H1 (cell line): ENCODE results near the gene ALK. TPM values are rescaled to one million over a fixed set of nuclear protein-coding genes. Genes with fewer than 3 reads are reported as not detected.
A peak's percentile ranks its signal among the peaks of the same experiment; 100 is the strongest.

Source experiments
- CTCF ChIA-PET: fragments of 300-600 bp; sonication (Branson Sonifier 250); formaldehyde crosslinking; loops from one replicate; lab custom pipeline; 2021; ENCODE audit not compliant: partially characterized antibody; lab: Charles Lee
- POLR2A ChIA-PET: fragments of 300-600 bp; sonication (Branson Sonifier 250); formaldehyde crosslinking; loops from one replicate; lab custom pipeline; 2021; ENCODE audit warnings: inconsistent platforms; ENCODE audit not compliant: partially characterized antibody; lab: Charles Lee
- DNase-seq, 2 experiments: peaks; one replicate each; pipeline versions ENCODE4 v3.0.0 to v3.0.0-alpha.2; 2010 to 2022; ENCODE audit warnings: low spot score in 2 of 2, low read depth in 1 of 2, mixed read lengths in 1 of 2
- FAIRE-seq: peaks from 2 replicates; lab custom pipeline; 2011; peaks lifted over from hg19 to GRCh38; lab: Jason Lieb, UNC
- H2AFZ ChIP-seq: 2 replicates; pipeline ENCODE4 v1.8.1; 2012; ENCODE audit warnings: low read length, inconsistent platforms
- H2AK5ac ChIP-seq: 2 replicates; pipeline ENCODE4 v1.6.1; 2013; ENCODE audit warnings: low read depth, low read length
- H2BK120ac ChIP-seq: replicated peaks from 2 replicates; pipeline ENCODE3; 2013; ENCODE audit warnings: low read depth, low read length, inconsistent platforms
- H2BK12ac ChIP-seq: 2 replicates; pipeline ENCODE4 v1.6.1; 2013; ENCODE audit warnings: low read depth, low read length
- H2BK15ac ChIP-seq: 2 replicates; pipeline ENCODE4 v1.6.1; 2013; ENCODE audit warnings: low read length
- H2BK20ac ChIP-seq: 2 replicates; pipeline ENCODE4 v1.6.1; 2013; ENCODE audit warnings: low read length
- H2BK5ac ChIP-seq: 2 replicates; pipeline ENCODE4 v1.6.1; 2013; ENCODE audit warnings: low read depth, low read length
- H3K14ac ChIP-seq: 2 replicates; pipeline ENCODE4 v1.6.1; 2013; ENCODE audit warnings: inconsistent platforms; ENCODE audit not compliant: insufficient read length
- H3K18ac ChIP-seq: 2 replicates; pipeline ENCODE4 v1.6.1; 2013; ENCODE audit warnings: low read length; ENCODE audit errors: extremely low read depth
- H3K23ac ChIP-seq: 2 replicates; pipeline ENCODE4 v1.6.1; 2013; ENCODE audit warnings: inconsistent platforms; ENCODE audit not compliant: insufficient read length
- H3K23me2 ChIP-seq: 2 replicates; pipeline ENCODE4 v1.6.1; 2013; ENCODE audit warnings: low read depth, low read length
- H3K27ac ChIP-seq: 2 replicates; pipeline ENCODE4 v1.6.1; 2011; ENCODE audit warnings: low read depth, low read length, inconsistent platforms
- H3K27me3 ChIP-seq, 4 experiments: replicated peaks in 1 of 4; 1 replicate in 1 of 4; 2 replicates in 3 of 4; pipeline versions ENCODE4 v1.6.1 to v1.8.1; 2011 to 2013; ENCODE audit warnings: low read length in 3 of 4, mild to moderate bottlenecking in 3 of 4, inconsistent platforms in 2 of 4, mixed read lengths in 2 of 4, moderate library complexity in 1 of 4; ENCODE audit not compliant: control insufficient read depth in 3 of 4, insufficient read depth in 3 of 4; ENCODE audit errors: extremely low read depth in 1 of 4
- H3K36me3 ChIP-seq, 4 experiments: 2 replicates each; pipeline versions ENCODE4 v1.6.1 to v1.8.1; 2011 to 2013; ENCODE audit warnings: mild to moderate bottlenecking in 4 of 4, low read length in 3 of 4, moderate library complexity in 2 of 4, control low read depth in 1 of 4, inconsistent platforms in 1 of 4; ENCODE audit not compliant: insufficient read depth in 4 of 4, control insufficient read depth in 2 of 4
- H3K4ac ChIP-seq: replicated peaks from 2 replicates; pipeline ENCODE3; 2013; ENCODE audit warnings: low read length, low read depth, mixed read lengths, inconsistent platforms; ENCODE audit not compliant: insufficient read length
- H3K4me1 ChIP-seq, 4 experiments: replicated peaks in 1 of 4; 1 replicate in 1 of 4; 2 replicates in 3 of 4; pipeline versions ENCODE4 v1.6.1 to v1.8.1; 2011 to 2013; ENCODE audit warnings: low read length in 3 of 4, inconsistent platforms in 2 of 4, mixed read lengths in 1 of 4; ENCODE audit not compliant: insufficient read depth in 4 of 4, control insufficient read depth in 3 of 4
- H3K4me2 ChIP-seq, 2 experiments: 2 replicates each; pipeline versions ENCODE4 v1.6.1 to v1.8.1; 2011 to 2013; ENCODE audit warnings: low read depth in 2 of 2, low read length in 2 of 2, control low read depth in 1 of 2, inconsistent platforms in 1 of 2, mild to moderate bottlenecking in 1 of 2; ENCODE audit not compliant: insufficient read depth in 1 of 2
- H3K4me3 ChIP-seq, 4 experiments: fragments of 200-600, 300-600 bp in 1 of 4; sonication (generic), shearing (Covaris generic), sonication (Bioruptor Twin) in 1 of 4; 2 replicates each; pipeline versions ENCODE4 v1.5.1 to v1.8.1; 2011 to 2016; ENCODE audit warnings: low read length in 4 of 4, low read depth in 3 of 4, control low read depth in 2 of 4, inconsistent platforms in 2 of 4, mild to moderate bottlenecking in 2 of 4, mixed read lengths in 1 of 4, moderate library complexity in 1 of 4; ENCODE audit not compliant: insufficient read depth in 2 of 4; ENCODE audit errors: extremely low read depth in 1 of 4
- H3K56ac ChIP-seq: replicated peaks from 2 replicates; pipeline ENCODE3; 2013; ENCODE audit warnings: low read depth, mild to moderate bottlenecking, mixed read lengths, low read length, inconsistent platforms; ENCODE audit not compliant: insufficient read length
- H3K79me1 ChIP-seq: 2 replicates; pipeline ENCODE4 v1.6.1; 2013; ENCODE audit warnings: low read depth, low read length, control low read depth
- H3K79me2 ChIP-seq, 2 experiments: 2 replicates each; pipeline versions ENCODE4 v1.6.1 to v1.8.1; 2012 to 2013; ENCODE audit warnings: low read length in 2 of 2, mild to moderate bottlenecking in 2 of 2, inconsistent platforms in 1 of 2; ENCODE audit not compliant: insufficient read depth in 2 of 2, control insufficient read depth in 1 of 2
- H3K9ac ChIP-seq, 4 experiments: replicated peaks in 1 of 4; 1 replicate in 1 of 4; 2 replicates in 3 of 4; pipeline versions ENCODE4 v1.6.1 to v1.8.1; 2011 to 2013; ENCODE audit warnings: low read depth in 3 of 4, low read length in 3 of 4, control low read depth in 2 of 4, mild to moderate bottlenecking in 2 of 4, moderate library complexity in 2 of 4, inconsistent platforms in 1 of 4; ENCODE audit errors: extremely low read depth in 1 of 4
- H3K9me3 ChIP-seq, 2 experiments: 2 replicates each; pipeline versions ENCODE4 v1.6.1 to v1.8.1; 2012 to 2013; ENCODE audit warnings: mild to moderate bottlenecking in 2 of 2, moderate library complexity in 2 of 2, control low read depth in 1 of 2, inconsistent platforms in 1 of 2, low read depth in 1 of 2, low read length in 1 of 2, mixed read lengths in 1 of 2; ENCODE audit not compliant: insufficient read depth in 2 of 2
- H4K20me1 ChIP-seq, 2 experiments: replicated peaks in 1 of 2; 2 replicates each; pipeline versions ENCODE3 to v1.8.1; 2011 to 2013; ENCODE audit warnings: inconsistent platforms in 2 of 2, low read length in 2 of 2, mild to moderate bottlenecking in 1 of 2; ENCODE audit not compliant: insufficient read depth in 2 of 2, control insufficient read depth in 1 of 2
- H4K5ac ChIP-seq: 2 replicates; pipeline ENCODE4 v1.6.1; 2013; ENCODE audit warnings: low read length, low read depth, mixed read lengths, inconsistent platforms; ENCODE audit not compliant: insufficient read length
- H4K8ac ChIP-seq: 2 replicates; pipeline ENCODE4 v1.8.0; 2013; ENCODE audit warnings: mild to moderate bottlenecking, moderate library complexity, low read length, inconsistent platforms; ENCODE audit not compliant: insufficient read depth; ENCODE audit errors: extremely low read depth
- H4K91ac ChIP-seq: replicated peaks from 2 replicates; pipeline ENCODE3; 2013; ENCODE audit warnings: low read length, mixed read lengths, inconsistent platforms; ENCODE audit not compliant: insufficient read length
- E2F6 ChIP-seq: IDR thresholded peaks from 2 replicates; pipeline ENCODE4 v1.6.1; 2012; ENCODE audit warnings: inconsistent platforms
- EZH2 ChIP-seq: fragments of 200-600 bp; sonication (generic); IDR thresholded peaks from 2 replicates; pipeline ENCODE4 v1.7.1; 2012; ENCODE audit warnings: low read depth, mild to moderate bottlenecking, moderate library complexity, low read length, inconsistent platforms; ENCODE audit not compliant: severe bottlenecking
- POLR2A ChIP-seq, 2 experiments: IDR thresholded peaks; 1 replicate in 1 of 2; 2 replicates in 1 of 2; pipeline ENCODE4 v1.6.1; 2011; ENCODE audit warnings: low read depth in 2 of 2, low read length in 2 of 2, mild to moderate bottlenecking in 2 of 2; ENCODE audit errors: control extremely low read depth in 1 of 2
- WGBS, 2 experiments: shearing (Covaris generic) in 1 of 2; methylation state at CpG; one replicate each; pipeline versions ENCODE4 v1.1.6 to v1.1.7; 2013 to 2015; ENCODE audit warnings: low lambda C conversion rate in 2 of 2, mixed read lengths in 2 of 2, inconsistent platforms in 1 of 2, low coverage in 1 of 2, missing lambda C conversion rate in 1 of 2; ENCODE audit not compliant: insufficient replicate concordance in 2 of 2, insufficient coverage in 1 of 2, insufficient read length in 1 of 2; ENCODE audit errors: extremely low coverage in 1 of 2, missing lambda C conversion rate in 1 of 2; 5-methylcytosine and 5-hydroxymethylcytosine counted together
- polyA plus RNA-seq, 7 experiments: library from polyadenylated mRNA; depleted of rRNA in 3 of 7; stranded (reverse) in 5 of 7; unstranded in 2 of 7; fragments of >200 nt in 5 of 7; fragments of 200-250 nt in 2 of 7; gene quantifications; 1 replicate in 5 of 7; 2 replicates in 1 of 7; 4 replicates in 1 of 7; pipeline versions ENCODE4 v1.2.1 to v1.2.3, GENCODE V29; 2011 to 2013; ENCODE audit warnings: missing spikeins in 2 of 7, mixed read lengths in 2 of 7
- total RNA-seq: library from RNA; stranded (reverse); fragmentation: NEBNext Ultra II Directional; extraction: Animal tissue kit (Norgen Biotek cat#: 25700); gene quantifications from 2 replicates; pipeline ENCODE4 v1.2.1, GENCODE V29; 2021

Gene ALK
- total and polyA plus RNA-seq, 2 of the 8 experiments (the other 6 are each of a cell fraction or from before 2014, with no cell fraction given) = 0.02 to 0.09 TPM

- POLR2A ChIA-PET = no interaction called here
- no peak overlapping the region for H4K8ac ChIP-seq
- no peak overlapping the region for H2BK15ac ChIP-seq
- FAIRE-seq = no peak
- H3K79me1 ChIP-seq = no peaks in the 10 kb centered on the region
- H3K56ac ChIP-seq = no peak overlapping the region
- TF ChIP-seq POLR2A (IDR thresholded peaks at IDR 0.05; ENCODE audit: control extremely low read depth in 1 of 2, low read depth in 2 of 2, low read length in 2 of 2) (no peak), E2F6 (no peak), EZH2 (no peak)
- TF ChIP-seq, all 59 proteins: peak for 0
- no peak overlapping the region for H2BK20ac ChIP-seq
- no peak for DNase-seq
- no peak overlapping the region for H4K5ac ChIP-seq
- WGBS, 2 experiments = 77% methylated on average over 5 of the region's 6 CpGs; no CpG with 5 or more reads in 1 of the 2 experiments
- H3K79me2 ChIP-seq = no peaks in the 10 kb centered on the region
- H3K18ac ChIP-seq = no peak overlapping the region
- H3K27ac ChIP-seq = no peak overlapping the region
- no peaks in the 10 kb centered on the region for H3K36me3 ChIP-seq
- H2AK5ac ChIP-seq = peak overlapping the region; percentile 32; the same call in 1 of the 2 replicates
- no peak overlapping the region for H2BK120ac ChIP-seq
- H3K23ac ChIP-seq = no peak overlapping the region
- H3K4me2 ChIP-seq = no peak overlapping the region
- no peaks in the 10 kb centered on the region for H3K27me3 ChIP-seq
- H4K20me1 ChIP-seq = no peaks in the 10 kb centered on the region
- H2BK12ac ChIP-seq = no peak overlapping the region
- peaks cover 0 to 4% (median 0%) of the 10 kb centered on the region in 4 experiments; a peak in 1 of 7 replicates for H3K4me1 ChIP-seq
- no peak overlapping the region for H2AFZ ChIP-seq
- no peak overlapping the region for H3K4ac ChIP-seq
- H3K9ac ChIP-seq = no peak overlapping the region
- no peak overlapping the region for H3K4me3 ChIP-seq
- H4K91ac ChIP-seq = no peak overlapping the region
- H3K14ac ChIP-seq = no peak overlapping the region
- CTCF ChIA-PET = no interaction called here
- no peaks in the 10 kb centered on the region for H3K23me2 ChIP-seq
- no peaks in the 10 kb centered on the region for H3K9me3 ChIP-seq
- H2BK5ac ChIP-seq = no peak overlapping the region
These were observed 307.0 kb downstream of the ALK start for GRCh38 chr2:29614295-29614830.
